ENCODE data around the gene NEK5.

NEK5 gene

DNA sequence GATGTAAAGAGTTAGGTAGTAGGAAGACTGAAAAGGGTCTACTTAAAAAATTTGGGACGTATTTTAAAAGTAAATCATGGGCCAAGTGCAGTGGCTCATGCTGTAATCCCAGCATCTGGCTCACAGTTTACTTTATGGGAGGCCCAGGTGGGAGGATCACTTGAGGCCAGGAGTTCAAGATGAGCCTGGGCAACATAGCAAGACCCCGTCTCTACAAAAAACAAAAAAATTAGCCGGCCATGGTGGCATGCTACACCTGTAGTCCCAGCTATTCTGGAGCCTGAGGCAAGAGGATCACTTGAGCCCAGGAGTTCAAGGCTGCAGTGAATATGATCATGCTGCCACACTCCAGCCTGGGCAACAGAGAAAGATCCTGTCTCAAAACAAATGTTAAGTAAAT lies 81.4 kb downstream of the NEK5 start (continued):
- TF ChIP-seq, protein P1, sequence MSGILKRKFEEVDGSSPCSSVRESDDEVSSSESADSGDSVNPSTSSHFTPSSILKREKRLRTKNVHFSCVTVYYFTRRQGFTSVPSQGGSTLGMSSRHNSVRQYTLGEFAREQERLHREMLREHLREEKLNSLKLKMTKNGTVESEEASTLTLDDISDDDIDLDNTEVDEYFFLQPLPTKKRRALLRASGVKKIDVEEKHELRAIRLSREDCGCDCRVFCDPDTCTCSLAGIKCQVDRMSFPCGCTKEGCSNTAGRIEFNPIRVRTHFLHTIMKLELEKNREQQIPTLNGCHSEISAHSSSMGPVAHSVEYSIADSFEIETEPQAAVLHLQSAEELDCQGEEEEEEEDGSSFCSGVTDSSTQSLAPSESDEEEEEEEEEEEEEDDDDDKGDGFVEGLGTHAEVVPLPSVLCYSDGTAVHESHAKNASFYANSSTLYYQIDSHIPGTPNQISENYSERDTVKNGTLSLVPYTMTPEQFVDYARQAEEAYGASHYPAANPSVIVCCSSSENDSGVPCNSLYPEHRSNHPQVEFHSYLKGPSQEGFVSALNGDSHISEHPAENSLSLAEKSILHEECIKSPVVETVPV (CRISPR knock-in tag; IDR thresholded peaks at IDR 0.05), result no peak
- TF ChIP-seq CSDC2 (CRISPR knock-in tag; IDR thresholded peaks at IDR 0.05), result no peak

DNA sequence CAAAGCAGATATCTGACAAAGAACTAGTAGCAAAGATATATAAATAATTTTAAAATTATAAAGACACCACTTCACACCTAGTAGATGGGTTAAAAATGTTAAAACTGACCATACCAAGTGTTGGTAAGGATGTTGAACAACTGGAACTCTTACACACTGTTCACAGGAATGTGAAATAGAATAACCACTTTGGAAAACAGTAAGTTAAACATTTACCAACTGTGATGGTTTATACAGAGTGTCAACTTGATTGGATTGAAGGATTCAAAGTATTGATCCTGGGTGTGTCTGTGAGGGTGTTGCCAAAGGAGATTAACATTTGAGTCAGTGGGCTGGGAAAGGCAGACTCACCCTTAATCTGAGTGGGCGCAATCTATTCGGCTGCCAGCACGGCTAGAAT lies 85.2 kb downstream of the NEK5 start:
- no peak for ATAC-seq
- TF ChIP-seq ZC3H10 (CRISPR knock-in tag; IDR thresholded peaks at IDR 0.05) (no peak), ZFP30 (CRISPR knock-in tag; IDR thresholded peaks at IDR 0.05) (no peak), PPARA (CRISPR knock-in tag; IDR thresholded peaks at IDR 0.05; ENCODE audit: borderline replicate concordance) (no peak), SNAI2 (CRISPR knock-in tag; IDR thresholded peaks at IDR 0.05) (no peak), ESRRG (CRISPR knock-in tag; IDR thresholded peaks at IDR 0.05) (no peak), BACH2 (CRISPR knock-in tag; IDR thresholded peaks at IDR 0.05; ENCODE audit: borderline replicate concordance) (no peak), ZFP3 (CRISPR knock-in tag; IDR thresholded peaks at IDR 0.05) (no peak), ISL1 (CRISPR knock-in tag; IDR thresholded peaks at IDR 0.05) (no peak), ZNF8 (CRISPR knock-in tag; IDR thresholded peaks at IDR 0.05) (no peak), RARB (CRISPR knock-in tag; IDR thresholded peaks at IDR 0.05) (no peak), GLIS3 (CRISPR knock-in tag; IDR thresholded peaks at IDR 0.05) (no peak), TCF4 (CRISPR knock-in tag; IDR thresholded peaks at IDR 0.05; ENCODE audit: borderline replicate concordance) (no peak), ZNF565 (CRISPR knock-in tag; conservative IDR thresholded peaks at IDR 0.05; ENCODE audit: low read depth) (no peak), OSR1 (CRISPR knock-in tag; IDR thresholded peaks at IDR 0.05) (no peak)
- TF ChIP-seq, protein P2, sequence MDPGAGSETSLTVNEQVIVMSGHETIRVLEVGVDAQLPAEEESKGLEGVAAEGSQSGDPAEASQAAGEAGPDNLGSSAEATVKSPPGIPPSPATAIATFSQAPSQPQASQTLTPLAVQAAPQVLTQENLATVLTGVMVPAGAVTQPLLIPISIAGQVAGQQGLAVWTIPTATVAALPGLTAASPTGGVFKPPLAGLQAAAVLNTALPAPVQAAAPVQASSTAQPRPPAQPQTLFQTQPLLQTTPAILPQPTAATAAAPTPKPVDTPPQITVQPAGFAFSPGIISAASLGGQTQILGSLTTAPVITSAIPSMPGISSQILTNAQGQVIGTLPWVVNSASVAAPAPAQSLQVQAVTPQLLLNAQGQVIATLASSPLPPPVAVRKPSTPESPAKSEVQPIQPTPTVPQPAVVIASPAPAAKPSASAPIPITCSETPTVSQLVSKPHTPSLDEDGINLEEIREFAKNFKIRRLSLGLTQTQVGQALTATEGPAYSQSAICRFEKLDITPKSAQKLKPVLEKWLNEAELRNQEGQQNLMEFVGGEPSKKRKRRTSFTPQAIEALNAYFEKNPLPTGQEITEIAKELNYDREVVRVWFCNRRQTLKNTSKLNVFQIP (CRISPR knock-in tag; IDR thresholded peaks at IDR 0.05; ENCODE audit: borderline replicate concordance, low read depth), result no peak
- TF ChIP-seq, protein P3, sequence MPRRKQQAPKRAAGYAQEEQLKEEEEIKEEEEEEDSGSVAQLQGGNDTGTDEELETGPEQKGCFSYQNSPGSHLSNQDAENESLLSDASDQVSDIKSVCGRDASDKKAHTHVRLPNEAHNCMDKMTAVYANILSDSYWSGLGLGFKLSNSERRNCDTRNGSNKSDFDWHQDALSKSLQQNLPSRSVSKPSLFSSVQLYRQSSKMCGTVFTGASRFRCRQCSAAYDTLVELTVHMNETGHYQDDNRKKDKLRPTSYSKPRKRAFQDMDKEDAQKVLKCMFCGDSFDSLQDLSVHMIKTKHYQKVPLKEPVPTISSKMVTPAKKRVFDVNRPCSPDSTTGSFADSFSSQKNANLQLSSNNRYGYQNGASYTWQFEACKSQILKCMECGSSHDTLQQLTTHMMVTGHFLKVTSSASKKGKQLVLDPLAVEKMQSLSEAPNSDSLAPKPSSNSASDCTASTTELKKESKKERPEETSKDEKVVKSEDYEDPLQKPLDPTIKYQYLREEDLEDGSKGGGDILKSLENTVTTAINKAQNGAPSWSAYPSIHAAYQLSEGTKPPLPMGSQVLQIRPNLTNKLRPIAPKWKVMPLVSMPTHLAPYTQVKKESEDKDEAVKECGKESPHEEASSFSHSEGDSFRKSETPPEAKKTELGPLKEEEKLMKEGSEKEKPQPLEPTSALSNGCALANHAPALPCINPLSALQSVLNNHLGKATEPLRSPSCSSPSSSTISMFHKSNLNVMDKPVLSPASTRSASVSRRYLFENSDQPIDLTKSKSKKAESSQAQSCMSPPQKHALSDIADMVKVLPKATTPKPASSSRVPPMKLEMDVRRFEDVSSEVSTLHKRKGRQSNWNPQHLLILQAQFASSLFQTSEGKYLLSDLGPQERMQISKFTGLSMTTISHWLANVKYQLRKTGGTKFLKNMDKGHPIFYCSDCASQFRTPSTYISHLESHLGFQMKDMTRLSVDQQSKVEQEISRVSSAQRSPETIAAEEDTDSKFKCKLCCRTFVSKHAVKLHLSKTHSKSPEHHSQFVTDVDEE (CRISPR knock-in tag; IDR thresholded peaks at IDR 0.05), result no peak
- TF ChIP-seq, protein P1 (CRISPR knock-in tag; IDR thresholded peaks at IDR 0.05), result no peak
- TF ChIP-seq, protein P4, sequence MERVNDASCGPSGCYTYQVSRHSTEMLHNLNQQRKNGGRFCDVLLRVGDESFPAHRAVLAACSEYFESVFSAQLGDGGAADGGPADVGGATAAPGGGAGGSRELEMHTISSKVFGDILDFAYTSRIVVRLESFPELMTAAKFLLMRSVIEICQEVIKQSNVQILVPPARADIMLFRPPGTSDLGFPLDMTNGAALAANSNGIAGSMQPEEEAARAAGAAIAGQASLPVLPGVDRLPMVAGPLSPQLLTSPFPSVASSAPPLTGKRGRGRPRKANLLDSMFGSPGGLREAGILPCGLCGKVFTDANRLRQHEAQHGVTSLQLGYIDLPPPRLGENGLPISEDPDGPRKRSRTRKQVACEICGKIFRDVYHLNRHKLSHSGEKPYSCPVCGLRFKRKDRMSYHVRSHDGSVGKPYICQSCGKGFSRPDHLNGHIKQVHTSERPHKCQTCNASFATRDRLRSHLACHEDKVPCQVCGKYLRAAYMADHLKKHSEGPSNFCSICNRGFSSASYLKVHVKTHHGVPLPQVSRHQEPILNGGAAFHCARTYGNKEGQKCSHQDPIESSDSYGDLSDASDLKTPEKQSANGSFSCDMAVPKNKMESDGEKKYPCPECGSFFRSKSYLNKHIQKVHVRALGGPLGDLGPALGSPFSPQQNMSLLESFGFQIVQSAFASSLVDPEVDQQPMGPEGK (CRISPR knock-in tag; IDR thresholded peaks at IDR 0.05; ENCODE audit: borderline replicate concordance), result no peak

DNA sequence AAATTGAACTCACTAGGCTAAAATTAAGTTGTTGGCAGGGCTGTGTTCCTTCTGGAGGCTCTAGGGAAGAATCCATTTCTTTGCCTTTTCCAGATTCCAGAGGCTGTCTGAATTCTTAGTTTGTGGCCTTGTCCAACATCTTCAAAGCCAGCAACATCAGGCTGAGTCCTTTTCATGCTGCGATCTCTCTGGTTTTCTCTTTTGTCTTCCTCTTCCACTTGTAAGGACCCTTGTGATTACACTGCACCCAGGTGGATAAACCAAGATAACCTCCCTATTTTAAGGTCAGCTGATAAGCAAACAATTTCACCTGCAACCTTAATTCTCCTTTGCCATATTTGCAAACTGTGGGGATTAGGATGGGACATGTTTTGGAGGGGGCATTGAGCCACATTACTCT lies 92.8 kb downstream of the NEK5 start:
- no peak for ATAC-seq
- TF ChIP-seq ARNTL (CRISPR knock-in tag; IDR thresholded peaks at IDR 0.05; ENCODE audit: borderline replicate concordance, low read depth) (no peak), ZNF565 (CRISPR knock-in tag; conservative IDR thresholded peaks at IDR 0.05; ENCODE audit: low read depth) (no peak), ZFP3 (CRISPR knock-in tag; IDR thresholded peaks at IDR 0.05) (no peak), BACH2 (CRISPR knock-in tag; IDR thresholded peaks at IDR 0.05; ENCODE audit: borderline replicate concordance) (no peak), TOX (CRISPR knock-in tag; IDR thresholded peaks at IDR 0.05; ENCODE audit: borderline replicate concordance) (no peak), ESRRG (CRISPR knock-in tag; IDR thresholded peaks at IDR 0.05) (no peak)
- TF ChIP-seq, protein P5, sequence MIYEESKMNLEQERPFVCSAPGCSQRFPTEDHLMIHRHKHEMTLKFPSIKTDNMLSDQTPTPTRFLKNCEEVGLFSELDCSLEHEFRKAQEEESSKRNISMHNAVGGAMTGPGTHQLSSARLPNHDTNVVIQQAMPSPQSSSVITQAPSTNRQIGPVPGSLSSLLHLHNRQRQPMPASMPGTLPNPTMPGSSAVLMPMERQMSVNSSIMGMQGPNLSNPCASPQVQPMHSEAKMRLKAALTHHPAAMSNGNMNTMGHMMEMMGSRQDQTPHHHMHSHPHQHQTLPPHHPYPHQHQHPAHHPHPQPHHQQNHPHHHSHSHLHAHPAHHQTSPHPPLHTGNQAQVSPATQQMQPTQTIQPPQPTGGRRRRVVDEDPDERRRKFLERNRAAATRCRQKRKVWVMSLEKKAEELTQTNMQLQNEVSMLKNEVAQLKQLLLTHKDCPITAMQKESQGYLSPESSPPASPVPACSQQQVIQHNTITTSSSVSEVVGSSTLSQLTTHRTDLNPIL (CRISPR knock-in tag; IDR thresholded peaks at IDR 0.05; ENCODE audit: low read depth), result no peak
- TF ChIP-seq, protein P3 (CRISPR knock-in tag; IDR thresholded peaks at IDR 0.05), result no peak

All from SK-N-SH treated with all-trans-retinoic acid at 6 μM for 48 hours (cell line).